Right renal cortex interstitium (tissue), 3 donors: ENCODE measurements around the gene OR51E1. TPM values are rescaled to one million over a fixed set of nuclear protein-coding genes. Genes with fewer than 3 reads are reported as not detected.
A peak's percentile ranks its signal among the peaks of the same experiment; 100 is the strongest.

Experiments
- DNase-seq, 3 donors: peaks; one replicate each; pipeline ENCODE4 v3.0.0-alpha.2; 2013; ENCODE audit warnings: low read depth in 3 of 3, low spot score in 2 of 3
- polyA plus RNA-seq, 3 donors: library from polyadenylated mRNA; unstranded; fragments of 120-200 nt; gene quantifications; one replicate each; pipeline ENCODE4 v1.2.1, GENCODE V29; 2013; ENCODE audit not compliant: insufficient read length in 3 of 3

The OR51E1 gene
- polyA plus RNA-seq, 3 donors: 1.4 to 1.8 (median 1.5) TPM

GRCh38 chr11:4645974-4646373 lies 2.2 kb downstream of the OR51E1 start:
- no peak for DNase-seq

GRCh38 chr11:4647766-4648165 lies 4.0 kb downstream of the OR51E1 start:
- no peak for DNase-seq

DNA sequence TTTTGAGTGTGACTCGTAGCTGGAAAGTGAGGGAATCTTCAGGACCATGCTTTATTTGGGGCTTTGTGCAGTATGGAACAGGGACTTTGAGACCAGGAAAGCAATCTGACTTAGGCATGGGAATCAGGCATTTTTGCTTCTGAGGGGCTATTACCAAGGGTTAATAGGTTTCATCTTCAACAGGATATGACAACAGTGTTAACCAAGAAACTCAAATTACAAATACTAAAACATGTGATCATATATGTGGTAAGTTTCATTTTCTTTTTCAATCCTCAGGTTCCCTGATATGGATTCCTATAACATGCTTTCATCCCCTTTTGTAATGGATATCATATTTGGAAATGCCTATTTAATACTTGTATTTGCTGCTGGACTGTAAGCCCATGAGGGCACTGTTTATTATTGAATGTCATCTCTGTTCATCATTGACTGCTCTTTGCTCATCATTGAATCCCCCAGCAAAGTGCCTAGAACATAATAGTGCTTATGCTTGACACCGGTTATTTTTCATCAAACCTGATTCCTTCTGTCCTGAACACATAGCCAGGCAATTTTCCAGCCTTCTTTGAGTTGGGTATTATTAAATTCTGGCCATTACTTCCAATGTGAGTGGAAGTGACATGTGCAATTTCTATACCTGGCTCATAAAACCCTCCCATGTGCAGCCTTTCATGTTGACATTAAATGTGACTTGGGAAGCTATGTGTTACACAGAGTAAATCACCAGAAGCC lies 11.0 kb downstream of the OR51E1 start:
- DNase-seq: no peak

DNA sequence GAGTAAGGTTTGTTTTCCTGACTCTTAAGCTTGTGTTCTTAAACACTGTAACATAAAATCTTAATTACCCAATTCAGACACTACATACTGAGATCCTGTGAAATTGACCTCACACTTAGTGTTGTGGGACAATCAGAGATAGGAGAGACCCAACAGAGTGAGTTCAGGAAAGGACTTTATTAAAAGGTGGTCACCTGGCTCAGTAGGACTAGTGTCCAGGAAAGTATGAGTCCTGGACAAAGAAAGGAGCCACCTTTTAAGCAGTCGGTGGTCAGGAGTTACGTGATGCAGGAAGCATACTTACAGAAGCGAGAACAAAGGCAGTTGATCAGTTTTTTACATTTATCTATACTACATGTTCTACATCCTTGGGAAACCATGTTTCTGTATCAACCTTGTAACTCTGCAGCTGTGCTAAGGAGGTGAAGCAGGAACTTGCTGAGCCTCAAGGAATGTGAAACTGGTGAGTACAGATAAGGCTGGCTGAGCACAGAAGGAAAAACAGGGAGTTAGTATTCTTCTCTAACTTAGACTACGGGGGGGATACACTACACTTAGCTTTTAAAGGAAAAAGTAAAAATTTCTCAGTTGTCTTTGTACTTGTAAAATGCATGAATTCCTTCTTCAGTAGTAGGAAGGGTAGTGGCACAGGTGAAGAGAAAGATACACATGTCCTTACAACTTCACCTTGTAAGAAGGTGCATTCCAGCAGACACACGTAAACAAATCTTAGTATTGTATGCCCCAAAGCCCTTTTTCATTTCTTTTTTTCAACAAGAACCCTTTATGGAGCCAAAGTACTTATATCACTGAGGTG lies 15.1 kb downstream of the OR51E1 start:
- no peak for DNase-seq

DNA sequence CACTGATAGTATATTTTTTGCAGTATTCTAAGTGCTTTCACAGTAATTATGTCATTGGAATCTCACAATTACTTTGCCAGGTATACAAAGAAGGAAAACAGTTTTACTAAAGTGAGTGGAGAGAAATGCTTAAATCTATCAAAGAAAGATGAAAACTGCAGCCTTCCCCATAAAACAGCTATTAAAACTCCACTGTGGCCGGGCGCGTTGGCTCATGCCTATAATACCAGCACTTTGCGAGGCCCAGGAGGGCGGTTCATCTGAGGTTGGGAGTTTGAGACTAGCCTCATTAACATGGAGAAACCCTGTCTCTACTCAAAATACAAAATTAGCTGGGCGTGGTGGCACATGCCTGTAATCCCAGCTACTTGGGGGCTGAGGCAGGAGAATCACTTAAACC lies 19.1 kb downstream of the OR51E1 start:
- DNase-seq: no peak

DNA sequence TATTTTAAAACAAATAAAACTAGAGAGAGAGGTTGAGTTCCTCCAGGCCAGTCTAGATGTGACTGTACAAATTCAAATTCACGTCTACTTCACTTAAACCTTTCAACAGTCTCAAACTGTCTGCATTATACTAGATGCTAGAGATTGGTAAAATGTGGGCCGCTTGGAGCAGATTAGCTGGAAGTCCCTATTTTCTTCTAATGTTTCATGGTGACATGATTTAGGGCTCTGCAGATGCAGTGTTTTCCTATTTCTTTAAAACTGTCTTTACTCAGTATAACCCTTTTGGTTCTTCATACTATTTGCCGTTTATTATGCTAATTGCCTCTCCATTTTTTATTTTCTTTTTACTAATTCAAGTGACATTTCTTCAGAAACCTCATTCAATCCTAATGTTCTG lies 20.4 kb downstream of the OR51E1 start:
- no peak for DNase-seq

- DNase-seq: no peak
These were observed 21.0 kb downstream of the OR51E1 start for GRCh38 chr11:4664786-4665185.

DNA sequence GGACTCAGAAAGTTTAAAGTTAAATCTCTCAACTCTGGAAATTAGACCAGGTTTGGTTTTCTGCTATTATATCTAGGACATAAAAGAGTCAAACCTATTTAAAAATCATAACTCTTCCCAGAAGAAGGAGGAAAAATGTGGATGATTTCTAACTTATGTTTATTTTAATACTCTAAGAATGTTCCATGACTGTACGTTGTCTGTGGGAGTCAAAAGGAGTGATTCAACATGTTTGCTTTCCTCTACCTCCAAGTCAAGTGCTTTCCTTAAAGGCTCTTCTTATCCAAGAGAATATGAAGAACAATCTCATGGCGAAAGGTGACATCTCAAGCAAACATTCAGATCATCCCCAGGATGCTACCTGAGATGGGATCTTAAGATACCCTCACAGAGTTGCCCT lies 21.6 kb downstream of the OR51E1 start:
- DNase-seq: no peak

DNA sequence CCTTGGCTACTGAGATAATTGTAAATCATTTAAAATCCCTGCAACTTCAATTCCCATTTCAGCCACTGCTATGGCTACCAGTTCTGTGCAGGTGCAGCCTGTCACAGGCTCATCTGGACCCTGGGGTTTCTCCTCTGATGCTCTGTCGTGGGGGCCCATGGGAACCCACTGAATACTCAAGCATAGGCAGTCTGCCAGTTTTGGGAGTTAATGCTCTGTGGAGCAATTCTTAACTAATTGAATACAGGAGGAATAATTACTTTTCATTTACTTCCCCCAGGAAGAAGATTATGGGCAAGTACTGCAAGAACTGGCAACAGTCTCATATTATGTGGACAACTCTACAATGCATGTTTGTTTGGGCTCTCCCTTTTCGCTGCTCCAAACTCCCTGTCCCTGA lies 28.0 kb downstream of the OR51E1 start:
- no peak for DNase-seq

GRCh38 chr11:4672470-4672869 lies 28.7 kb downstream of the OR51E1 start:
- DNase-seq: no peak

DNA sequence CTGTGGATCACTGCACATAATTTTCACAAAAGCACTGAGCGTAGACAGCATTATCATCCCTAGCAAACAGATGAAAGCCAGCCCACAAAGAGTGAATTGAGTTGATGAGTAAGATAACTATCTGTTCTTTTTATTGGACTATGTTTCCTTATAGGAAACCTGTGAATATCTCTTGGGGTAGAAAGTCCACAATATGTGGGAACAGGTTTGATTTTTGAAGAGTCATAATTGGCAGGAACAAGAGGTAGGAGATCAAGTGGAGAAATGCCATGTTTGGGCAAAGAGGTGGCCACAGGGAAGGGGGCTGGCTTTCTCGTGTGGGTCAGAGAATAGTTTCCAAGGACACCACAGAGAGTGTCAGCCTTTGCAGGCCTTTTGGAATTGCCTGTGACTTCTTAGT lies 30.0 kb downstream of the OR51E1 start:
- DNase-seq: no peak

DNA sequence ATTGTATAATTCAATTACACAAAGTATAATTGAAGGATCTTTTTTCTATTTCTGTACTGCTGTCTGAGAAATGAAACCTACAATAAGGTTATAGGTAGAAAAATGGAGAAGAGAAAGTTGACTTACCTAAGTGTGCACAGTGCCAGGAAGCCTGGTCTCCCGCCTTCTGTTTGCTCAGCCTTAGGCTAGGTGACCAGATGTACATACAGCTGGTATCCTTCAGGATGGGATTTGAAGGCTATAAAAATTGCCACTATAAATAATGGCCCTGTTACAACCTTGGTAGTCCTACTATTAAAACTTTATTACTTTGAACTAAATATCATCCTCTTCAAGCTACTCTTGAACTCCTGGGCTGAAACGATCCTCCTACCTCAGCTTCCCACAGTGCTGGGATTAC lies 34.2 kb downstream of the OR51E1 start:
- peak in 1 of 3 donors; percentile 58 for DNase-seq

DNA sequence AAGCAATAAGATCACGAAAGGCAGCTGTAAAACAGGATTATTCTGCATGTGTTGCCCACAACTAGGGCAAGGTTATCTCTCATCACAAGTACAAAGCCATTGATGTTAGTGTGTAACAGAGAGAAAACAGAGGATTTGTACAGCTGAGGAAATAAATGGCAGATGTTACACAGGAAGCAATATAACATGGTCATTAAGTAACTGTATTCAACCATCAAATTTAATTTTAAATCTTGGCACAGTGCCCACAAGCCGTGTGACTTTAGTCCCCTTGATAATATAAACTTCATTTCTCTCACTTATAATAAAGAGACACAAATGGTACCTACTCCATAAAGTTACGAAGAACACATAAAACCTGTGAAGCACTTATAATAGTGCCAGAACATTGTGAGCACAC lies 36.6 kb downstream of the OR51E1 start:
- no peak for DNase-seq

- DNase-seq: no peak
These were observed 39.0 kb downstream of the OR51E1 start for GRCh38 chr11:4682623-4683419.

DNA sequence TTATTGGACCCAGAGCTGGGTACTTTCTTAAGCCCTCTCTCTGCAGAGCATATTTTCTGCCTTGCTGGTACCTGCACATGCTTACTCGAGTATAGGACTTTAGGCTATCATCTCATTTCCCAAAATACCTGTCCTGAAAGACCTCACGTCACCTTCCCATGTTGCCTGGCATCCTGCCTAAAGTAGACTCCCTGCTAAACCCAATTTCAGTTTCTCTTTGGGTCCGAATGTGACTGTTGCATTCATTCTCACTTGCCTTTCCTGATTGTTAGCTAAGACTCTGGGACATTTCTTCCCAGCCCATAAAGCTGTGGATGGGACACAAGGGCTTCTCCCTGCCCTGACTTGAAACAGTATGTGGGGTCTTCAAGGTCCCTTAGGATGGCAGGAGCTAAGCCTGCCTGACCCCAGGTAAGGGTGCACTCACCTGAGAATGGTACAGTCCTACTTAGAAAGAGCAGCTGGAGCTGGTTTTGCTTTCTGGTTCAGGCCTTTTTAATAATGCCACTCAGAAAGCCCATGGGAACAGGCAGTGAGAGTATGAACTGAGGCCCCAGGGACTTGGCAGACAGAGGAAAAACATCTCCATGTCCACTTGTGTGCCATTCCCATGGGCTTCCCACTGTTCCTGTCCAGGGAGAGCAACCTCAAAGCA lies 41.0 kb downstream of the OR51E1 start:
- DNase-seq: no peak

GRCh38 chr11:4695442-4695841 lies 51.7 kb downstream of the OR51E1 start:
- DNase-seq: no peak

DNA sequence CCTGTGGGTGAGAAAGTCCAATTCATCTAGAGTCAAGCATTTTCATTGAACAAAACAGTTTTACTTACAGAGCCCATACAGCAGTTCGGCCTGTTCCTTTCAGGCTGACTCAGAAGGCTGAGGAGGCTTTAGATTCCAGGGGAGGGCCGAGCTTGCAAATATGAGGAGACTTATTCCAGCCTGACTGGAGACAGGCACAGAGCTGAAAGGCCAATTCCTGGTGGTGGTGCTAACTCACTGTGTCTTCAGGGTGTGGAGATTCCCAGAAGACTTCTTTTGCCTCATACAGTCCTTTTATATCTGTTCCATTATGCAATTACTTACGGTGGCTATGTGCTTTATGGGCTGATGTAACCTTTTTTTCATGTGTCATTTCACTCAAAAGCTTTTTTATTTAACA lies 53.8 kb downstream of the OR51E1 start, which contains the start of gene OR51E2:
TSS of gene OR51E2 (minus strand) at position 269 of the 400 bp plus-strand sequence. CDS start 15,142 bp downstream, outside the sequence.
- DNase-seq: no peak

- DNase-seq: no peak
These were observed 56.1 kb downstream of the OR51E1 start for GRCh38 chr11:4699697-4700435.

GRCh38 chr11:4700436-4700820 lies 56.6 kb downstream of the OR51E1 start:
- no peak for DNase-seq
